Mucosa of rectum (tissue), 2 donors: ENCODE measurements around the gene UGT1A6.
"Not testable (repeated sequence)": the region's sequence is repeated elsewhere in the genome, so short reads cannot be mapped to it uniquely, and the experiment has no call there.

ENCODE experiments used
- H3K27ac ChIP-seq, 2 donors: one replicate each; pipeline ENCODE4 v1.7.0; 2013; ENCODE audit warnings: inconsistent platforms in 2 of 2, low read depth in 2 of 2, low read length in 2 of 2
- H3K27me3 ChIP-seq, 2 donors: one replicate each; pipeline ENCODE4 v1.7.0; 2013; ENCODE audit warnings: low read length in 2 of 2; ENCODE audit not compliant: control insufficient read depth in 2 of 2, insufficient read depth in 2 of 2
- H3K36me3 ChIP-seq, 2 donors: one replicate each; pipeline ENCODE4 v1.7.0; 2013; ENCODE audit warnings: low read length in 2 of 2; ENCODE audit not compliant: control insufficient read depth in 2 of 2, insufficient read depth in 2 of 2
- H3K4me1 ChIP-seq, 2 donors: one replicate each; pipeline ENCODE4 v1.7.0; 2013; ENCODE audit warnings: low read length in 2 of 2, mild to moderate bottlenecking in 1 of 2; ENCODE audit not compliant: control insufficient read depth in 2 of 2, insufficient read depth in 2 of 2
- H3K4me3 ChIP-seq, 2 donors: one replicate each; pipeline ENCODE4 v1.7.0; 2013; ENCODE audit warnings: low read length in 2 of 2
- H3K9ac ChIP-seq, 2 donors: one replicate each; pipeline ENCODE4 v1.7.0; 2013; ENCODE audit warnings: low read length in 2 of 2, low read depth in 1 of 2, mild to moderate bottlenecking in 1 of 2
- H3K9me3 ChIP-seq, 2 donors: one replicate each; pipeline ENCODE4 v1.7.0; 2013; ENCODE audit warnings: low read length in 2 of 2; ENCODE audit not compliant: control insufficient read depth in 2 of 2
- donor health status: healthy.
- donor health status: Normal muscosa, but diverticular disease.

The UGT1A6 gene

DNA sequence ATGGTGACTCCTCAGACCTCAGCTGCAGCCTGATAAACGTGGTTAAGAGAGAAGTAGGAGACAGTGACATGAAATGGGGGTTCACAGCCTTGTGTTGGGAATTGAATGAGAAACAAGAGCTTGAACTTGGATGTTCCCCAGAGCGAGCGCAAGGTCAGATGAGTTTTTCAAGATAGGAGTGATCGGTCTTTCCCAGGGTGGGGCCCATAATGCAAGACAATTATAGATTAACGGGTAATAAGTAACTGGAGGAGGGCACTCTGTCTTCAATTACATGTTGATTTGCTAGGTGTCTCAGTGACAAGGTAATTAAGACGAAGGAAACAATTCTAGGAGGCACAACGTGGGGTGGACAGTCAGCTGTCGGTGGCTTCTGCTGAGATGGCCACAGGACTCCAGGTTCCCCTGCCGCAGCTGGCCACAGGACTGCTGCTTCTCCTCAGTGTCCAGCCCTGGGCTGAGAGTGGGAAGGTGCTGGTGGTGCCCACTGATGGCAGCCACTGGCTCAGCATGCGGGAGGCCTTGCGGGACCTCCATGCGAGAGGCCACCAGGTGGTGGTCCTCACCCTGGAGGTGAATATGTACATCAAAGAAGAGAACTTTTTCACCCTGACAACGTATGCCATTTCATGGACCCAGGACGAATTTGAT is 20.0 kb downstream of the UGT1A6 start, which contains the start of gene UGT1A5:
Gene UGT1A5 (plus strand): TSS at position 297 of the 651 bp plus-strand sequence. CDS start 85 bp downstream, at position 382.
- H3K36me3 ChIP-seq, result no peaks in the 10 kb centered on the region
- no peak within 1 kb of the TSS for H3K4me3 ChIP-seq
- no peaks in the 10 kb centered on the region for H3K9me3 ChIP-seq
- no peak within 1 kb of the TSS for H3K9ac ChIP-seq
- H3K27ac ChIP-seq, result no peak within 1 kb of the TSS
- H3K27me3 ChIP-seq, result peaks cover 0 to 2% of the 10 kb centered on the region in 2 donors
- H3K4me1 ChIP-seq, result peaks cover 0 to 2% of the 10 kb centered on the region in 2 donors

DNA sequence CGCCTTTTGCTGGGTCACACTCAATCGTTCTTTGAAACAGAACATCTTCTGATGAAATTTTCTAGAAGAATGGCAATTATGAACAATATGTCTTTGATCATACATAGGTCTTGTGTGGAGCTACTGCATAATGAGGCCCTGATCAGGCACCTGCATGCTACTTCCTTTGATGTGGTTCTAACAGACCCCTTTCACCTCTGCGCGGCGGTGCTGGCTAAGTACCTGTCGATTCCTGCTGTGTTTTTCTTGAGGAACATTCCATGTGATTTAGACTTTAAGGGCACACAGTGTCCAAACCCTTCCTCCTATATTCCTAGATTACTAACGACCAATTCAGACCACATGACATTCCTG is 20.5 kb downstream of the UGT1A6 start:
- H3K4me1 ChIP-seq, result peaks cover 0 to 2% of the 10 kb centered on the region in 2 donors
- no peak overlapping the region for H3K9ac ChIP-seq
- H3K36me3 ChIP-seq, result no peaks in the 10 kb centered on the region
- H3K27ac ChIP-seq, result no peak overlapping the region
- no peak overlapping the region for H3K4me3 ChIP-seq
- H3K9me3 ChIP-seq, result no peaks in the 10 kb centered on the region
- H3K27me3 ChIP-seq, result peaks cover 0 to 2% of the 10 kb centered on the region in 2 donors

DNA sequence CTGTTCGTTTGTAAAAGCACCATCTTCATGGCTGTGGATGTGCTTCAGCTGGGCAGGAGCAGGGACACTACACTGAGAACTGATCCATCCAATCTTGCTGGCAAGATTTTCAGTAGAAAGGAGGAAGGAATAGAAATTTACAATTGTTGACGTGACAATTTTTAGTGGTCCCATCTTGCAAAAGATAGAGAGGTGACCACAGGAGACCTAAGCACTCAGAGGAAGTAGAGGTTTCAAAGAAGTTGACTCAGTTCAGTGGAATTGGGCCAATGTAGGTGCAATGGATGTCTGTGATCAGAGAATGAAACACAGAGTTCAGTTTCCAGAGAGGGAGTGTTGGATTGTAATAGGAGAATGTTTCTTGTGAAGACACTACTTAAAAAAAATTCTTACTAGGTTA is 21.4 kb downstream of the UGT1A6 start:
- H3K36me3 ChIP-seq, result no peaks in the 10 kb centered on the region
- no peaks in the 10 kb centered on the region for H3K9me3 ChIP-seq
- peaks cover 0 to 2% of the 10 kb centered on the region in 2 donors for H3K4me1 ChIP-seq
- peaks cover 0 to 2% of the 10 kb centered on the region in 2 donors for H3K27me3 ChIP-seq
- H3K27ac ChIP-seq, result no peak overlapping the region
- no peak overlapping the region for H3K4me3 ChIP-seq
- H3K9ac ChIP-seq, result no peak overlapping the region

DNA sequence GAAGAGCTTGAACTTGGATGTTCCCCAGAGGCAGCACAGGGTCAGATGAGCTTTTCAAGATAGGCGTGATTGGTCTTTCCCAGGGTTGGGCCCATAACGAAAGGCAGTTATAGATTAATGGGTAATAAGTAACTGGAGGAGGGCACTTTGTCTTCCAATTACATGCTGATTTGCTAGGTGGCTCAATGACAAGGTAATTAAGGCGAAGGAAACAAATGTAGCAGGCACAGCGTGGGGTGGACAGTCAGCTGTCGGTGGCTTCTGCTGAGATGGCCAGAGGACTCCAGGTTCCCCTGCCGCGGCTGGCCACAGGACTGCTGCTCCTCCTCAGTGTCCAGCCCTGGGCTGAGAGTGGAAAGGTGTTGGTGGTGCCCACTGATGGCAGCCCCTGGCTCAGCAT is 25.9 kb downstream of the UGT1A6 start, which contains the start of gene UGT1A4:
Gene UGT1A4 (plus strand): TSS at position 185 of the 400 bp plus-strand sequence. CDS start 85 bp downstream, at position 270.
- Histone ChIP-seq H3K4me1 (no peaks in the 10 kb centered on the region), H3K27me3 (no peaks in the 10 kb centered on the region), H3K9me3 (no peaks in the 10 kb centered on the region), H3K27ac (no peak within 1 kb of the TSS), H3K4me3 (no peak within 1 kb of the TSS), H3K36me3 (no peaks in the 10 kb centered on the region), H3K9ac (no peak within 1 kb of the TSS)

DNA sequence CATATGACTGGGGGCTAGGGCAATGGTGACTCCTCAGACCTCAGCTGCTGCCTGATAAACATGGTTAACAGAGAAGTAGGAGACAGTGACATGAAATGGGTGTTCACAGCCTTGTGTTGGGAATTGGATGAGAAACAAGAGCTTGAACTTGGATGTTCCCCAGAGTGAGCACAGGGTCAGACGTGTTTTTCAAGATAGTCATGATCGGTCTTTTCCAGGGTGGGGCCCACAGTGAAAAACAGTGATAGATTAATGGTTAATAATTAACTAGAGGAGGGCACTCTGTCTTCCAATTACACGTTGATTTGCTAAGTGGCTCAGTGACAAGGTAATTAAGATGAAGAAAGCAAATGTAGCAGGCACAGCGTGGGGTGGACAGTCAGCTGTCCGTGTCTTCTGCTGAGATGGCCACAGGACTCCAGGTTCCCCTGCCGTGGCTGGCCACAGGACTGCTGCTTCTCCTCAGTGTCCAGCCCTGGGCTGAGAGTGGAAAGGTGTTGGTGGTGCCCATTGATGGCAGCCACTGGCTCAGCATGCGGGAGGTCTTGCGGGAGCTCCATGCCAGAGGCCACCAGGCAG is 36.1 kb downstream of the UGT1A6 start, which contains the start of gene UGT1A3:
Gene UGT1A3 (plus strand): TSS at position 320 of the 579 bp plus-strand sequence. CDS start 85 bp downstream, at position 405.
- Histone ChIP-seq H3K27me3 (no peaks in the 10 kb centered on the region), H3K4me1 (no peaks in the 10 kb centered on the region), H3K9me3 (no peaks in the 10 kb centered on the region), H3K27ac (no peak within 1 kb of the TSS), H3K9ac (no peak within 1 kb of the TSS), H3K36me3 (no peaks in the 10 kb centered on the region), H3K4me3 (no peak within 1 kb of the TSS)

DNA sequence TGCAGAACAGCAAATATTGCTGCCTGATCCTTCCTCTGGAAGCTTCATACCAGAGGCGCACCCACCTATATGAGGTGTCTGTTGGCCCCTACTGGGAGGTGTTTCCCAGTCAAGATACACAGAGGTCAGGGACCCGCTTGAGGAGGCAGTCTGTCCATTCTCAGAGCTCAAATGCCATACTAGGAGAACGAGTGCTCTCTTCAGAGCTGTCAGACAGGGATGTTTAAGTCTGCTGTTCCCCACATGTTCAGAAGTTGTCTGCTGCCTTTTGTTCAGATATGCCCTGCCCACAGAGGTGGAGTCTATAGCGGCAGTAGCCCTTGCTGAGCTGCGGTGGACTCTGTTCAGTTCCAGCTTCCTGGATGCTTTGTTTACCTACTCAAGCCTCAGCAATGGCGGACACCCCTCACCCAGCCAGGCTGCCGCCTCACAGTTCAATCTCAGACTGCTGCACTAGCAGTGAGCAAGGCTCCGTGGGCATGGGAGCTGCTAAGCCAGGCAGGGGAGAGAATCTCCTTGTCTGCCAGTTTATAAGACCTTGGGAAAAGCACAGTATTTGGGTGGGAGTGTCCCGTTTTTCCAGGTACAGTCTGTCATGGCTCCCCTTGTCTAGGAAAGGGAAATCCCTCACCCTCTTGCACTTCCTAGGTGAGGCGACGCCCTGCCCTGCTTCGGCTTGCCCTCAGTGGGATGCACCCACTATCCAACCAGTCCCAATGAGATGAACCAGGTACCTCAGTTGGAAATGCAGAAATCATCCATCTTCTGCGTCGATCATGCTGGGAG is 44.4 kb downstream of the UGT1A6 start:
- H3K27ac ChIP-seq, H3K27me3 ChIP-seq, H3K4me3 ChIP-seq, H3K9ac ChIP-seq, H3K36me3 ChIP-seq, H3K4me1 ChIP-seq, H3K9me3 ChIP-seq: not testable (repeated sequence)

DNA sequence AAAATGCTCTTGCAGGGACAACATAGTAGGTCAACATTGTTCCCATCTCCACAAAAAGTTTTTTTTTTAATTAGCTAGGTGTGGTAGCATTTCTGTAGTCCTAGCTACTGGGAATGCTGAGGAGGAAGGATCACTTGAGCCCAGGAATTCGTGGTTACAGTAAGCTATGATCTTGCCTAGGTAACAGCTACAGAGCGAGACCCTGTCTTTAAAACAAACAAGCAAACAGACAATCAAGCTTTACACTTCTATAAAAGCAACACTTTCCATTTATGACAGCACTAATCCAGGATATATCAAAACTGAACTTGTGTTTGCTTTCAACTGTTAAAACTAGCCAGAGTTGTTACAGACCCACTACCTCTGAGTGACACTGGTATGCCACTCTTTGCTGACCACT is 48.2 kb downstream of the UGT1A6 start:
- Histone ChIP-seq H3K27me3 (no peaks in the 10 kb centered on the region), H3K36me3 (no peaks in the 10 kb centered on the region)

DNA sequence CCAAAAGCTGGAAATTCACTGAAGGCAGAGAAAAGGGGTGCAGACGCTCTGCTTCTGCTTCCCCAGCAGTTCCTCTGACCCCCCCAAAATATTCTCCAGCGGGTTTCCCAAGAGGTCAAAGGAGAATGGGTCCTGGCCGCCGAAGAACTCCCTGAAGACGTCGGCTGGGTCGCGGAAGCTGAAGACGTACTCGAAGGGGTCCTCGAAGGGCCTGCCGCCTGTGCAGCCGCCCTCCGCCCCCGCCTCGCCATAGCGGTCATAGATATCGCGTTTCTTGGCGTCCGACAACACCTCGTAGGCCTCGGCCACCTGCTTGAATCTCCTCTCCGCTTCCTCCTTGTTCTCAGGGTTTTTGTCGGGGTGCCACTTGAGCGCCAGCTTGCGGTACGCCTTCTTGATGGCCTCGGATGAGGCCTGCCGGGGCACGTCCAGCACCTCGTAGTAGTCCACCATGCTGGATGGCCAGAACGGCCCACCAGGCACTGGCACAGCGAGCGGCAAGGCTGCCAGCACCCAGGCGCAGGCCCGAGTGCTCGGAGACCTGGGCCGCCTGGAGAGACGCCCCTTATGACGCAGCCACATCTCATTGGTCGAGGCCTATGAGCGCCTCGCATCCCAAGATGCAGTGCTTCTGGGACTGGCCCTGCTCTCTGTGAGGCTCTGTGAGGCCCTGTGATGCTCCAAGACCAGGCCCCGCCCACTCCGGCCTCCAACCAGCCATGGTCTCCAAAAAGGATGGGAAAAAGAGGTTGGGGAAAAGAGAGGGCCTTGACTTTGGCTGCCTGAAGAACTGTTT is 51.0 kb downstream of the UGT1A6 start:
- Histone ChIP-seq H3K9ac (no peak overlapping the region), H3K4me3 (no peak overlapping the region), H3K27me3 (no peaks in the 10 kb centered on the region), H3K4me1 (no peaks in the 10 kb centered on the region), H3K27ac (no peak overlapping the region), H3K36me3 (no peaks in the 10 kb centered on the region), H3K9me3 (no peaks in the 10 kb centered on the region)

More for the DNA sequence above, 48.2 kb downstream of the UGT1A6 start:
- no peaks in the 10 kb centered on the region for H3K4me1 ChIP-seq
- H3K4me3 ChIP-seq, result no peak overlapping the region
- no peak overlapping the region for H3K9ac ChIP-seq
- H3K9me3 ChIP-seq, result no peaks in the 10 kb centered on the region
- no peak overlapping the region for H3K27ac ChIP-seq

DNA sequence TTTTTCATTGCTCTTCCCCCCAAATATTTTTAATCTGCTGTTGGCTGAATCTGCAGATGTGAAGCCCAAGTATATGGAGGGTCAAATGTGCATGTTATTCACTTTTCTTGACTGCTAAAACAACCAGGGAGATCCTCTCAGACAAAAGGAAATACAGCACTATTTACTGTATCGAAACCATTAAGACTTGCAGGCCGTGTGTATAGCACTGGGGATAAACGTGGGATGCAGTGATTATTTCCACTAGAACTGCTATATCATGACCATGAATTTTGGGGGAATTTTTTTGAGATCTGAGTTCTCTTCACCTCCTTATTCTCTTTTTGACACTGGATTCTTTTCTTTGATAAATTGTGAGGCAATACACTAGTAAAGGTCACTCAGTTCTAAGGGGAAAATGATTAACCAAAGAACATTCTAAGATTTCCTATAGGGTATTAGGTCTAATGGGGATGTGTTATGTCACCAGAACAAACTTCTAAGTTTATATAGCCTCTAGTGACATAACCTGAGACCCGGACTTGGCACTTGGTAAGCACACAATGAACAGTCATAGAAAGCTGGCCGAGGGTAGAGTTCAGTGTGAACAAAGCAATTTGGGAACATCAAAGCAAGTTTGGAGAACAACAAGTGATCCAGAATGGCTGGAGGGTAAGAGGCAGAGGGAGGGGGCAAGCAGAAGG is 52.5 kb downstream of the UGT1A6 start:
- H3K4me3 ChIP-seq, result no peak overlapping the region
- H3K9ac ChIP-seq, result no peak overlapping the region
- H3K4me1 ChIP-seq, result no peaks in the 10 kb centered on the region
- no peaks in the 10 kb centered on the region for H3K27me3 ChIP-seq
- no peaks in the 10 kb centered on the region for H3K36me3 ChIP-seq
- no peak overlapping the region for H3K27ac ChIP-seq
- H3K9me3 ChIP-seq, result no peaks in the 10 kb centered on the region
